ENCODE results near the gene FTCD. TPM values are rescaled to one million over a fixed set of nuclear protein-coding genes. Genes with fewer than 3 reads are reported as not detected.

The FTCD gene
- total and polyA plus RNA-seq, 10 of the 15 experiments (the other 5 are each of a cell fraction or from before 2014, with no cell fraction given), result 0.27 to 0.28 TPM; not detected in 8

DNA sequence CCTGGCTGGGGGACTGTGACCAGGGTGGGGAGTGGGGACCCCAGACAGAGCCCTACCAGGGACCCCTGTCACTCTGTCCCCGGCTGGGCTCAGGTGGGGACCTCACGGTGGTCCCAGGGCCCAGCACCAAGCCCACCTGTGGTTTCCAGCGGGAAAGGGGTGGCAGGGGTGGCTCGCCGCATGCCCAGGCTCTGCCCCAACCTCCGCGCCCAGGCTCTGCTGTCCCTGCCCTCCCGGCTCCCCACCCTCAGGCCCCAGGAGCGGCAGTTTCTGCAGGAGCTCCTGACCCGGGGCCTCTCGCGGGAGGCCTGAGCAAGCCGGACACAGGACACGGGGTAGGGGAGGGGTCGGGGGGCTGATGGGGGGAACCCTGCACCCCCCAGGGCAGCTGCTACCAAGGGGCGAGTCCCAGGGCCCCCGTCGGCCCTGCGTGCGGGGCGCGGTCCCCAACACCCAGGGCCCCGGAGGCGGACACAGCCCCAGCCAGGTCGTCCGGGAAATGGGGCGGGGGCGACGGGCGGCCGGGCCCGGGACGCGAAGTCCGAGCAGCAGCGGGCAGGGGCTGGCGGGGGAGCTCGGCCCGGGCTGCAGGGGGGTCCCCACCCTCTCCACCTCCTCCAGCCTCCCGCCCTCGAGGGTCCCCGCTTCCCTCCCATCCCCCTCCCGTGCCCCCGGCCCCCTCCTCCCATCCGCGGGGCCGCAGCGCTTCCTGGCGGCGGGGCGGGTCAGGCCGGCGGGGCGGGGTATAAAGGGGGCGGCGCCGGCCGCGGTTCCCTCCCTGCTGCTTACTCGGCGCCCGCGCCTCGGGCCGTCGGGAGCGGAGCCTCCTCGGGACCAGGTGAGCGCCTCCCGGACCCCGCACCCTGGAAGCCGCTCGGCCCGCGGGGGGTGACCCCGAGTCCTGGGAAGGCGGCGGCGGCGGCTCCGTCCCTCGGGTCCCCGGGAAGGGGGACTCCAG, 57.8 kb downstream of the FTCD start, which contains the start of gene COL6A2:
Gene COL6A2 (plus strand): TSS at position 777 of the 958 bp plus-strand sequence.
- TF ChIP-seq NR2C2 (IDR thresholded peaks at IDR 0.05; ENCODE audit: borderline replicate concordance, control insufficient read depth, insufficient read length, low read depth) (no peak), IKZF2 (IDR thresholded peaks at IDR 0.05) (no peak)
- ChIA-PET SMC1A (ENCODE audit: uncharacterized antibody, unreplicated experiment) (no interaction called here), CTCF (no interaction called here), RAD21 (ENCODE audit: unreplicated experiment) (no interaction called here), POLR2A (no interaction called here)
- intact Hi-C loops (cut with micrococcal nuclease; ENCODE audit: unreplicated experiment), result no loop called here
- H3K27me3 ChIP-seq (replicated peaks in 1 of 2; ENCODE audit: control insufficient read depth in 2 of 2, insufficient read depth in 2 of 2, low read length in 1 of 2), result no peaks in the 10 kb centered on the region
- no peak for FAIRE-seq
- no peaks in the 10 kb centered on the region for H3K79me2 ChIP-seq (ENCODE audit: control insufficient read depth, insufficient read depth, low read length)
- DNase-seq (ENCODE audit: low read depth, low spot score), result no peak
- no peak within 1 kb of the TSS for H3K27ac ChIP-seq (ENCODE audit: control insufficient read depth, insufficient read depth)
- H3K9me3 ChIP-seq (replicated peaks; ENCODE audit: control insufficient read depth, insufficient read depth, low read length), result no peaks in the 10 kb centered on the region; the same call in 2 of the 3 replicates
- no TSS peak for BruUV-seq (replicated peaks)
- H3K36me3 ChIP-seq (ENCODE audit: control insufficient read depth in 2 of 2, insufficient read depth in 2 of 2, low read length in 1 of 2), result no peaks in the 10 kb centered on the region
- H2AFZ ChIP-seq (ENCODE audit: control insufficient read depth, low read depth, low read length), result no peak within 1 kb of the TSS
- no peaks in the 10 kb centered on the region for H4K20me1 ChIP-seq (ENCODE audit: control insufficient read depth, insufficient read depth)
- in situ Hi-C loops (cut with MboI), result no loop called here
- 44% methylated on average over 24 of the region's 83 CpGs for WGBS (ENCODE audit: insufficient coverage, insufficient replicate concordance, low lambda C conversion rate, missing lambda C conversion rate)
- no peaks in the 10 kb centered on the region for H3K4me1 ChIP-seq (ENCODE audit: control insufficient read depth, insufficient read depth, low read length)
- ATAC-seq, result no peak
- H3K9ac ChIP-seq (ENCODE audit: control insufficient read depth, insufficient read depth, low read length), result no peak within 1 kb of the TSS
- H3K4me3 ChIP-seq, result no peak within 1 kb of the TSS
- H3K4me2 ChIP-seq (ENCODE audit: control insufficient read depth, insufficient read depth), result no peak within 1 kb of the TSS

DNA sequence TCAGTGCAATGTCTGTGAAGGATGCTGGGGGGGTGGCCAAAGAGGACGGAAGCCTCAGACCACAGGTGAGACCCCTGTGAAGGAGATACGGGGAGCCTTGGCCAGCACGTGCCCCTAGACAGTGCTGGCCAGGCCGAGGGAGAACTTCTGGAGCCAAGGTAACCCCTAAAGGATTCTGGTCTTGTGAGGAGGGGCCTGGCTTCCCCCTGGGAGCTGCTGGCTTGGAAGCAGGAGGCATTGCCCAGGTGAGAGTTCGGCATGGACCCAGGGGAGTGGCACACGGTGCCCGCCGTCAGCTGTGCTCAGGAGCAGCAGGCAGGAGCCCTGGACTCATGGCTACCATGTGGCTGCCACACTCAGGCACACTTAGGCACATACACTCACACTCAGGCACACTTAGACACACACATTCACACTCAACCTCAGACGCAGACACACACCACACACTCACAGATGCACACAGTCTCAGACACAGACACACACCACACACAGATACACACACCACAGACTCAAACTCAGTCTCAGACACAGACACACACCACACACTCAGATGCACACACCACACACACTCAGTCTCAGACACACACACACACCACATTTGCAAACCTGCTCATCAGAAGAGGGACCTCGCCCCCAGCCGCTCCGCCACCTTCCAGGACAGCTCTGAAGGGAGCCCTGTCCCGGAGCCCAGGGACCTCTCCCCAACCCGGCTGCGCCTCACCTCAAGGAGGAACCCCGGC, 58.6 kb downstream of the FTCD start:
- H3K36me3 ChIP-seq (ENCODE audit: control insufficient read depth in 2 of 2, insufficient read depth in 2 of 2, low read length in 1 of 2), result no peaks in the 10 kb centered on the region
- H3K4me1 ChIP-seq (ENCODE audit: control insufficient read depth, insufficient read depth, low read length), result no peaks in the 10 kb centered on the region
- intact Hi-C loops (cut with micrococcal nuclease; ENCODE audit: unreplicated experiment) (no loop called here), in situ Hi-C loops (cut with MboI) (no loop called here)
- ATAC-seq (no peak), DNase-seq (ENCODE audit: low read depth, low spot score) (no peak), FAIRE-seq (no peak)
- ChIA-PET POLR2A (no interaction called here), CTCF (no interaction called here), RAD21 (ENCODE audit: unreplicated experiment) (no interaction called here), SMC1A (ENCODE audit: uncharacterized antibody, unreplicated experiment) (no interaction called here)
- no peak for TF ChIP-seq MTA3 (IDR thresholded peaks at IDR 0.05; ENCODE audit: borderline replicate concordance, low read length)
- TF ChIP-seq, protein P1, sequence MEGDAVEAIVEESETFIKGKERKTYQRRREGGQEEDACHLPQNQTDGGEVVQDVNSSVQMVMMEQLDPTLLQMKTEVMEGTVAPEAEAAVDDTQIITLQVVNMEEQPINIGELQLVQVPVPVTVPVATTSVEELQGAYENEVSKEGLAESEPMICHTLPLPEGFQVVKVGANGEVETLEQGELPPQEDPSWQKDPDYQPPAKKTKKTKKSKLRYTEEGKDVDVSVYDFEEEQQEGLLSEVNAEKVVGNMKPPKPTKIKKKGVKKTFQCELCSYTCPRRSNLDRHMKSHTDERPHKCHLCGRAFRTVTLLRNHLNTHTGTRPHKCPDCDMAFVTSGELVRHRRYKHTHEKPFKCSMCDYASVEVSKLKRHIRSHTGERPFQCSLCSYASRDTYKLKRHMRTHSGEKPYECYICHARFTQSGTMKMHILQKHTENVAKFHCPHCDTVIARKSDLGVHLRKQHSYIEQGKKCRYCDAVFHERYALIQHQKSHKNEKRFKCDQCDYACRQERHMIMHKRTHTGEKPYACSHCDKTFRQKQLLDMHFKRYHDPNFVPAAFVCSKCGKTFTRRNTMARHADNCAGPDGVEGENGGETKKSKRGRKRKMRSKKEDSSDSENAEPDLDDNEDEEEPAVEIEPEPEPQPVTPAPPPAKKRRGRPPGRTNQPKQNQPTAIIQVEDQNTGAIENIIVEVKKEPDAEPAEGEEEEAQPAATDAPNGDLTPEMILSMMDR (IDR thresholded peaks at IDR 0.05 in 2 of 3, conservative IDR thresholded peaks at IDR 0.05 in 1 of 3; ENCODE audit: control insufficient read depth in 2 of 3, extremely low read depth in 1 of 3, insufficient read depth in 1 of 3, low read depth in 3 of 3, low read length in 3 of 3), result no peak
- no peak overlapping the region for H2AFZ ChIP-seq (ENCODE audit: control insufficient read depth, low read depth, low read length)
- H4K20me1 ChIP-seq (ENCODE audit: control insufficient read depth, insufficient read depth), result no peaks in the 10 kb centered on the region
- BruUV-seq (replicated peaks), result no TSS peak
- no peak overlapping the region for H3K4me2 ChIP-seq (ENCODE audit: control insufficient read depth, insufficient read depth)
- H3K4me3 ChIP-seq, result no peak overlapping the region
- no peak overlapping the region for H3K27ac ChIP-seq (ENCODE audit: control insufficient read depth, insufficient read depth)
- H3K27me3 ChIP-seq (replicated peaks in 1 of 2; ENCODE audit: control insufficient read depth in 2 of 2, insufficient read depth in 2 of 2, low read length in 1 of 2), result no peaks in the 10 kb centered on the region
- H3K79me2 ChIP-seq (ENCODE audit: control insufficient read depth, insufficient read depth, low read length), result no peaks in the 10 kb centered on the region
- WGBS (ENCODE audit: insufficient coverage, insufficient replicate concordance, low lambda C conversion rate, missing lambda C conversion rate), result 53% methylated on average over 16 of the region's 16 CpGs
- H3K9me3 ChIP-seq (replicated peaks; ENCODE audit: control insufficient read depth, insufficient read depth, low read length), result no peaks in the 10 kb centered on the region; the same call in 2 of the 3 replicates
- no peak overlapping the region for H3K9ac ChIP-seq (ENCODE audit: control insufficient read depth, insufficient read depth, low read length)

Data from GM12878 (cell line).